HepG2 (cell line): ENCODE measurements around the gene SLC1A4. TPM values are rescaled to one million over a fixed set of nuclear protein-coding genes. Genes with fewer than 3 reads are reported as not detected.

Source experiments
- CEBPB ChIP-seq: IDR thresholded peaks from 2 replicates; pipeline ENCODE4 v1.6.1; 2011; ENCODE audit warnings: low read depth, low read length, improper control_type of control experiment, borderline replicate concordance
- CHCHD3 ChIP-seq: sonication (generic); formaldehyde crosslinking; IDR thresholded peaks from 2 replicates; pipeline ENCODE4 v1.8.0; 2022; ENCODE audit warnings: mild to moderate bottlenecking, missing genetic modification reagents, moderate library complexity
- FOXA1 ChIP-seq, 2 experiments: fragments of 450-650 bp in 1 of 2; sonication (generic) in 1 of 2; formaldehyde crosslinking in 1 of 2; IDR thresholded peaks; 2 replicates each; pipeline versions ENCODE4 v1.4.0 to v1.6.1; 2016 to 2020; ENCODE audit warnings: missing genetic modification reagents in 1 of 2
- HMG20B ChIP-seq: conservative IDR thresholded peaks from 2 replicates; pipeline ENCODE4 v1.6.1; 2016; ENCODE audit warnings: missing genetic modification reagents, missing compliant biosample characterization
- PITX1 ChIP-seq: sonication (generic); formaldehyde crosslinking; IDR thresholded peaks from 2 replicates; pipeline ENCODE4 v1.5.1; 2020; ENCODE audit warnings: mild to moderate bottlenecking, missing genetic modification reagents
- ZFP36L1 ChIP-seq: sonication (generic); formaldehyde crosslinking; IDR thresholded peaks from 2 replicates; pipeline ENCODE4 v1.8.0; 2022; ENCODE audit warnings: mild to moderate bottlenecking, missing genetic modification reagents, moderate library complexity
- ZIK1 ChIP-seq: sonication (generic); formaldehyde crosslinking; IDR thresholded peaks from 2 replicates; pipeline ENCODE4 v1.5.0; 2020; ENCODE audit warnings: mild to moderate bottlenecking, low read depth, missing genetic modification reagents, borderline replicate concordance
- ZNF101 ChIP-seq: sonication (generic); formaldehyde crosslinking; IDR thresholded peaks from 2 replicates; pipeline ENCODE4 v1.4.0; 2020; ENCODE audit warnings: mild to moderate bottlenecking, low read depth, missing genetic modification reagents, borderline replicate concordance
- ZNF264 ChIP-seq: sonication (generic); formaldehyde crosslinking; IDR thresholded peaks from 2 replicates; pipeline ENCODE4 v1.4.0; 2020; ENCODE audit warnings: missing genetic modification reagents
- ZNF446 ChIP-seq: sonication (generic); formaldehyde crosslinking; IDR thresholded peaks from 2 replicates; pipeline ENCODE4 v1.5.0; 2020; ENCODE audit warnings: mild to moderate bottlenecking, missing genetic modification reagents
- ZNF614 ChIP-seq: IDR thresholded peaks from 2 replicates; pipeline ENCODE4 v1.6.1; 2018; ENCODE audit warnings: missing biosample characterization, missing genetic modification reagents, inconsistent platforms, borderline replicate concordance
- polyA plus RNA-seq, 8 experiments: library from polyadenylated mRNA; depleted of rRNA in 3 of 8; stranded (reverse) in 7 of 8; unstranded in 1 of 8; fragments of >200 nt; fragmentation: Illumina TruSeq in 4 of 8; extraction: Trizol in 4 of 8; gene quantifications; 2 replicates each; pipeline versions ENCODE4 v1.2.1 to v1.2.3, GENCODE V29; 2011 to 2016; ENCODE audit warnings: low read depth in 4 of 8, missing spikeins in 1 of 8, mixed read lengths in 1 of 8; ENCODE audit not compliant: insufficient read depth in 1 of 8
- total RNA-seq, 5 experiments: library from RNA; depleted of rRNA; stranded (reverse); fragments of >200 nt; fragmentation: Illumina TruSeq; extraction: Trizol; gene quantifications; 2 replicates each; pipeline ENCODE4 v1.2.3, GENCODE V29; 2016; ENCODE audit warnings: low read depth in 1 of 5
- TF ChIP-seq, protein P1 (sequence below): IDR thresholded peaks from 2 replicates; pipeline ENCODE4 v1.4.0; 2020; ENCODE audit warnings: mild to moderate bottlenecking, missing genetic modification reagents
- TF ChIP-seq, protein P2 (sequence below): conservative IDR thresholded peaks from 2 replicates; pipeline ENCODE4 v1.6.1; 2018; ENCODE audit warnings: missing genetic modification reagents
- TF ChIP-seq, protein P3 (sequence below): sonication (generic); formaldehyde crosslinking; IDR thresholded peaks from 2 replicates; pipeline ENCODE4 v1.5.0; 2020; ENCODE audit warnings: missing genetic modification reagents, mild to moderate bottlenecking, borderline replicate concordance
- TF ChIP-seq, protein P4 (sequence below): sonication (generic); formaldehyde crosslinking; IDR thresholded peaks from 2 replicates; pipeline ENCODE4 v1.4.0; 2020; ENCODE audit warnings: missing genetic modification reagents
- TF ChIP-seq, protein P5 (sequence below): sonication (generic); formaldehyde crosslinking; IDR thresholded peaks from 2 replicates; pipeline ENCODE4 v1.4.0; 2020; ENCODE audit warnings: missing genetic modification reagents, borderline replicate concordance

Gene SLC1A4
- total and polyA plus RNA-seq, 2 of the 13 experiments (the other 11 are each of a cell fraction or from before 2014, with no cell fraction given) = 21.0 to 39.6 TPM

DNA sequence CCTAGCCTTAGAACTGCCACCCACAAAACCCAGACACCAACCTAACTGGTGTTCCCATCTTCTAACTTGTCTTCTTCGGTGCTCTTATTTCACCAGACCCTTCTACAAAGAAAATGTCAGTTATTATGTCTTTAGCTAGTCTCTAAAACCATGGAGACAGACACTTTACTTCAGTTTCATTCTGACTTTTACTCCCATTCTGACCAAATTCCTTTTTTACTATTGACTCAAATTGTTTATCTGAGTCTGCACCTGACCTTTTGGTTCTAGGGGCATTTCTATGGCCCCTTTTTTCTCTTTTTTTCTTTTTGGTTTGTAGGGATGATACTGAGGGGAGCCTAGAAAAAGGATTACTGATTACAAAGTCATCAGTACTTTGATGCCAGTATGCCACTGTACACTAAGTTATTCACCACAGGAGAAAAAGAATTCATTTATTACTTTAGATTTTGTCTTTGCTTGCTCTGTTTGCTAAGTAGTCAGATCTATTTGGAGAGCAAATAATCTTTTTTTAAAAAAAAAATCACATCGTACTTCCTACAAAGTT, 6.8 kb upstream of the SLC1A4 start (continued):
- TF ChIP-seq, protein P1, sequence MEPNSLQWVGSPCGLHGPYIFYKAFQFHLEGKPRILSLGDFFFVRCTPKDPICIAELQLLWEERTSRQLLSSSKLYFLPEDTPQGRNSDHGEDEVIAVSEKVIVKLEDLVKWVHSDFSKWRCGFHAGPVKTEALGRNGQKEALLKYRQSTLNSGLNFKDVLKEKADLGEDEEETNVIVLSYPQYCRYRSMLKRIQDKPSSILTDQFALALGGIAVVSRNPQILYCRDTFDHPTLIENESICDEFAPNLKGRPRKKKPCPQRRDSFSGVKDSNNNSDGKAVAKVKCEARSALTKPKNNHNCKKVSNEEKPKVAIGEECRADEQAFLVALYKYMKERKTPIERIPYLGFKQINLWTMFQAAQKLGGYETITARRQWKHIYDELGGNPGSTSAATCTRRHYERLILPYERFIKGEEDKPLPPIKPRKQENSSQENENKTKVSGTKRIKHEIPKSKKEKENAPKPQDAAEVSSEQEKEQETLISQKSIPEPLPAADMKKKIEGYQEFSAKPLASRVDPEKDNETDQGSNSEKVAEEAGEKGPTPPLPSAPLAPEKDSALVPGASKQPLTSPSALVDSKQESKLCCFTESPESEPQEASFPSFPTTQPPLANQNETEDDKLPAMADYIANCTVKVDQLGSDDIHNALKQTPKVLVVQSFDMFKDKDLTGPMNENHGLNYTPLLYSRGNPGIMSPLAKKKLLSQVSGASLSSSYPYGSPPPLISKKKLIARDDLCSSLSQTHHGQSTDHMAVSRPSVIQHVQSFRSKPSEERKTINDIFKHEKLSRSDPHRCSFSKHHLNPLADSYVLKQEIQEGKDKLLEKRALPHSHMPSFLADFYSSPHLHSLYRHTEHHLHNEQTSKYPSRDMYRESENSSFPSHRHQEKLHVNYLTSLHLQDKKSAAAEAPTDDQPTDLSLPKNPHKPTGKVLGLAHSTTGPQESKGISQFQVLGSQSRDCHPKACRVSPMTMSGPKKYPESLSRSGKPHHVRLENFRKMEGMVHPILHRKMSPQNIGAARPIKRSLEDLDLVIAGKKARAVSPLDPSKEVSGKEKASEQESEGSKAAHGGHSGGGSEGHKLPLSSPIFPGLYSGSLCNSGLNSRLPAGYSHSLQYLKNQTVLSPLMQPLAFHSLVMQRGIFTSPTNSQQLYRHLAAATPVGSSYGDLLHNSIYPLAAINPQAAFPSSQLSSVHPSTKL (CRISPR knock-in tag) = peak; percentile 81
- TF ChIP-seq, protein P2, sequence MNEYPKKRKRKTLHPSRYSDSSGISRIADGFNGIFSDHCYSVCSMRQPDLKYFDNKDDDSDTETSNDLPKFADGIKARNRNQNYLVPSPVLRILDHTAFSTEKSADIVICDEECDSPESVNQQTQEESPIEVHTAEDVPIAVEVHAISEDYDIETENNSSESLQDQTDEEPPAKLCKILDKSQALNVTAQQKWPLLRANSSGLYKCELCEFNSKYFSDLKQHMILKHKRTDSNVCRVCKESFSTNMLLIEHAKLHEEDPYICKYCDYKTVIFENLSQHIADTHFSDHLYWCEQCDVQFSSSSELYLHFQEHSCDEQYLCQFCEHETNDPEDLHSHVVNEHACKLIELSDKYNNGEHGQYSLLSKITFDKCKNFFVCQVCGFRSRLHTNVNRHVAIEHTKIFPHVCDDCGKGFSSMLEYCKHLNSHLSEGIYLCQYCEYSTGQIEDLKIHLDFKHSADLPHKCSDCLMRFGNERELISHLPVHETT (CRISPR knock-in tag) = no peak
- TF ChIP-seq ZNF264 (CRISPR knock-in tag) (no peak), CHCHD3 (CRISPR knock-in tag) (no peak), PITX1 (CRISPR knock-in tag) (peak; percentile 59; the same call in 1 of the 2 replicates), ZNF446 (CRISPR knock-in tag) (no peak), HMG20B (no peak), ZNF614 (CRISPR knock-in tag) (no peak), FOXA1 (IDR thresholded peaks at IDR 0.05) (peak; percentile 65; the same call in 1 of the 2 replicates), FOXA1 (CRISPR knock-in tag; IDR thresholded peaks at IDR 0.05) (peak; percentile 32; the same call in 1 of the 2 replicates), ZIK1 (no peak), ZNF101 (no peak), ZFP36L1 (no peak), CEBPB (no peak)
- TF ChIP-seq, protein P3, sequence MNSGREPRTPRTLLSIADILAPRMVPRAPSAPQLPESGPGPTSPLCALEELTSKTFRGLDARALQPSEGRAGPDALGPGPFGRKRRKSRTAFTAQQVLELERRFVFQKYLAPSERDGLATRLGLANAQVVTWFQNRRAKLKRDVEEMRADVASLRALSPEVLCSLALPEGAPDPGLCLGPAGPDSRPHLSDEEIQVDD (CRISPR knock-in tag) = no peak
- TF ChIP-seq, protein P4, sequence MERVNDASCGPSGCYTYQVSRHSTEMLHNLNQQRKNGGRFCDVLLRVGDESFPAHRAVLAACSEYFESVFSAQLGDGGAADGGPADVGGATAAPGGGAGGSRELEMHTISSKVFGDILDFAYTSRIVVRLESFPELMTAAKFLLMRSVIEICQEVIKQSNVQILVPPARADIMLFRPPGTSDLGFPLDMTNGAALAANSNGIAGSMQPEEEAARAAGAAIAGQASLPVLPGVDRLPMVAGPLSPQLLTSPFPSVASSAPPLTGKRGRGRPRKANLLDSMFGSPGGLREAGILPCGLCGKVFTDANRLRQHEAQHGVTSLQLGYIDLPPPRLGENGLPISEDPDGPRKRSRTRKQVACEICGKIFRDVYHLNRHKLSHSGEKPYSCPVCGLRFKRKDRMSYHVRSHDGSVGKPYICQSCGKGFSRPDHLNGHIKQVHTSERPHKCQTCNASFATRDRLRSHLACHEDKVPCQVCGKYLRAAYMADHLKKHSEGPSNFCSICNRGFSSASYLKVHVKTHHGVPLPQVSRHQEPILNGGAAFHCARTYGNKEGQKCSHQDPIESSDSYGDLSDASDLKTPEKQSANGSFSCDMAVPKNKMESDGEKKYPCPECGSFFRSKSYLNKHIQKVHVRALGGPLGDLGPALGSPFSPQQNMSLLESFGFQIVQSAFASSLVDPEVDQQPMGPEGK = peak; percentile 65
- TF ChIP-seq, protein P5, sequence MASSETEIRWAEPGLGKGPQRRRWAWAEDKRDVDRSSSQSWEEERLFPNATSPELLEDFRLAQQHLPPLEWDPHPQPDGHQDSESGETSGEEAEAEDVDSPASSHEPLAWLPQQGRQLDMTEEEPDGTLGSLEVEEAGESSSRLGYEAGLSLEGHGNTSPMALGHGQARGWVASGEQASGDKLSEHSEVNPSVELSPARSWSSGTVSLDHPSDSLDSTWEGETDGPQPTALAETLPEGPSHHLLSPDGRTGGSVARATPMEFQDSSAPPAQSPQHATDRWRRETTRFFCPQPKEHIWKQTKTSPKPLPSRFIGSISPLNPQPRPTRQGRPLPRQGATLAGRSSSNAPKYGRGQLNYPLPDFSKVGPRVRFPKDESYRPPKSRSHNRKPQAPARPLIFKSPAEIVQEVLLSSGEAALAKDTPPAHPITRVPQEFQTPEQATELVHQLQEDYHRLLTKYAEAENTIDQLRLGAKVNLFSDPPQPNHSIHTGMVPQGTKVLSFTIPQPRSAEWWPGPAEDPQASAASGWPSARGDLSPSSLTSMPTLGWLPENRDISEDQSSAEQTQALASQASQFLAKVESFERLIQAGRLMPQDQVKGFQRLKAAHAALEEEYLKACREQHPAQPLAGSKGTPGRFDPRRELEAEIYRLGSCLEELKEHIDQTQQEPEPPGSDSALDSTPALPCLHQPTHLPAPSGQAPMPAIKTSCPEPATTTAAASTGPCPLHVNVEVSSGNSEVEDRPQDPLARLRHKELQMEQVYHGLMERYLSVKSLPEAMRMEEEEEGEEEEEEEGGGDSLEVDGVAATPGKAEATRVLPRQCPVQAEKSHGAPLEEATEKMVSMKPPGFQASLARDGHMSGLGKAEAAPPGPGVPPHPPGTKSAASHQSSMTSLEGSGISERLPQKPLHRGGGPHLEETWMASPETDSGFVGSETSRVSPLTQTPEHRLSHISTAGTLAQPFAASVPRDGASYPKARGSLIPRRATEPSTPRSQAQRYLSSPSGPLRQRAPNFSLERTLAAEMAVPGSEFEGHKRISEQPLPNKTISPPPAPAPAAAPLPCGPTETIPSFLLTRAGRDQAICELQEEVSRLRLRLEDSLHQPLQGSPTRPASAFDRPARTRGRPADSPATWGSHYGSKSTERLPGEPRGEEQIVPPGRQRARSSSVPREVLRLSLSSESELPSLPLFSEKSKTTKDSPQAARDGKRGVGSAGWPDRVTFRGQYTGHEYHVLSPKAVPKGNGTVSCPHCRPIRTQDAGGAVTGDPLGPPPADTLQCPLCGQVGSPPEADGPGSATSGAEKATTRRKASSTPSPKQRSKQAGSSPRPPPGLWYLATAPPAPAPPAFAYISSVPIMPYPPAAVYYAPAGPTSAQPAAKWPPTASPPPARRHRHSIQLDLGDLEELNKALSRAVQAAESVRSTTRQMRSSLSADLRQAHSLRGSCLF (CRISPR knock-in tag) = no peak
